Renal cortical epithelial cell (primary cell): Measurements from ENCODE around the gene THSD4. TPM values are rescaled to one million over a fixed set of nuclear protein-coding genes. Genes with fewer than 3 reads are reported as not detected.

Experiments used
- DNase-seq: peaks from one replicate; pipeline ENCODE4 v3.0.0-alpha.2; 2011; ENCODE audit warnings: low read depth
- total RNA-seq: library from RNA; depleted of rRNA; stranded (reverse); fragments of >200 nt; gene quantifications from 2 replicates; pipeline ENCODE4 v1.2.3, GENCODE V29; 2014

The THSD4 gene
- total RNA-seq, 1 donor from 2014 or later, result 58.6 TPM

- no peak for DNase-seq
These were observed 379.5 kb downstream of the THSD4 start for GRCh38 chr15:71494563-71495397.

GRCh38 chr15:71495398-71495780 is 380.1 kb downstream of the THSD4 start:
- no peak for DNase-seq

- DNase-seq, result no peak
These were observed 381.2 kb downstream of the THSD4 start for GRCh38 chr15:71496336-71496955.

GRCh38 chr15:71501344-71502076 is 386.2 kb downstream of the THSD4 start:
- DNase-seq, result peak; percentile 47

- no peak for DNase-seq
These were observed 386.8 kb downstream of the THSD4 start for GRCh38 chr15:71502077-71502432.

GRCh38 chr15:71505962-71506361 is 390.7 kb downstream of the THSD4 start:
- DNase-seq, result peak; percentile 72

GRCh38 chr15:71506946-71507345 is 391.7 kb downstream of the THSD4 start:
- no peak for DNase-seq

GRCh38 chr15:71508081-71508682 is 392.9 kb downstream of the THSD4 start:
- DNase-seq, result peak; percentile 65

GRCh38 chr15:71509139-71509538 is 393.9 kb downstream of the THSD4 start:
- DNase-seq, result peak; percentile 51

- no peak for DNase-seq
These were observed 395.5 kb downstream of the THSD4 start for GRCh38 chr15:71510763-71511162.

- peak; percentile 22 for DNase-seq
These were observed 396.8 kb downstream of the THSD4 start for GRCh38 chr15:71511796-71512681.

- no peak for DNase-seq
These were observed 397.4 kb downstream of the THSD4 start for GRCh38 chr15:71512682-71513006.

GRCh38 chr15:71515375-71516186 is 400.3 kb downstream of the THSD4 start:
- peak; percentile 69 for DNase-seq

GRCh38 chr15:71517751-71518150 is 402.5 kb downstream of the THSD4 start:
- no peak for DNase-seq

GRCh38 chr15:71518661-71519060 is 403.4 kb downstream of the THSD4 start:
- no peak for DNase-seq

GRCh38 chr15:71526060-71526820 is 411.0 kb downstream of the THSD4 start:
- peak; percentile 76 for DNase-seq

- peak; percentile 52 for DNase-seq
These were observed 414.1 kb downstream of the THSD4 start for GRCh38 chr15:71529361-71529760.

- DNase-seq, result no peak
These were observed 414.8 kb downstream of the THSD4 start for GRCh38 chr15:71530116-71530515.

- DNase-seq, result no peak
These were observed 417.7 kb downstream of the THSD4 start for GRCh38 chr15:71532994-71533393.

- DNase-seq, result peak; percentile 45
These were observed 422.9 kb downstream of the THSD4 start for GRCh38 chr15:71538181-71538580.
